NCI-H146 treated with DMSO at 0.1 percent for 48 hours (cell line): ENCODE measurements around the gene ERAL1.
"Not testable (repeated sequence)": the region's sequence is repeated elsewhere in the genome, so short reads cannot be mapped to it uniquely, and the experiment has no call there.

Experiments used
- DNase-seq: peaks from one replicate; lab custom pipeline; 2025; ENCODE audit not compliant: unreplicated experiment; lab: John Stamatoyannopoulos, UW

ERAL1 gene

GRCh38 chr17:28878158-28878910 lies 23.5 kb downstream of the ERAL1 start:
- DNase-seq = no peak

GRCh38 chr17:28878981-28879380 lies 24.2 kb downstream of the ERAL1 start:
- DNase-seq = peak; percentile 14

GRCh38 chr17:28879886-28880571 lies 25.2 kb downstream of the ERAL1 start:
- DNase-seq = no peak

GRCh38 chr17:28880572-28880945 lies 25.7 kb downstream of the ERAL1 start:
- DNase-seq = no peak

GRCh38 chr17:28881533-28882056 lies 26.8 kb downstream of the ERAL1 start:
- no peak for DNase-seq

- DNase-seq = no peak
These were observed 27.5 kb downstream of the ERAL1 start for GRCh38 chr17:28882154-28882895.

- no peak for DNase-seq
These were observed 29.3 kb downstream of the ERAL1 start for GRCh38 chr17:28883967-28884702.

GRCh38 chr17:28885363-28885762 lies 30.5 kb downstream of the ERAL1 start:
- no peak for DNase-seq

- no peak for DNase-seq
These were observed 31.1 kb downstream of the ERAL1 start for GRCh38 chr17:28885951-28886350.

GRCh38 chr17:28887871-28888471 lies 33.2 kb downstream of the ERAL1 start:
- DNase-seq = no peak

- no peak for DNase-seq
These were observed 34.0 kb downstream of the ERAL1 start for GRCh38 chr17:28888832-28889231.

GRCh38 chr17:28889996-28890395 lies 35.2 kb downstream of the ERAL1 start:
- DNase-seq = no peak

GRCh38 chr17:28891201-28891600 lies 36.4 kb downstream of the ERAL1 start:
- no peak for DNase-seq

GRCh38 chr17:28892024-28892423 lies 37.2 kb downstream of the ERAL1 start:
- DNase-seq = no peak

- not testable (repeated sequence) for DNase-seq
These were observed 38.7 kb downstream of the ERAL1 start for GRCh38 chr17:28893248-28894183.

GRCh38 chr17:28895794-28896447 lies 41.1 kb downstream of the ERAL1 start:
- DNase-seq = no peak

GRCh38 chr17:28896491-28896883 lies 41.7 kb downstream of the ERAL1 start:
- no peak for DNase-seq

GRCh38 chr17:28896884-28897768 lies 42.3 kb downstream of the ERAL1 start, which contains the start of gene FLOT2:
Gene FLOT2 (minus strand): TSS chr17:28897733. CDS start chr17:28897574, 159 bp downstream.
- DNase-seq = peak; percentile 78
